GM12878 (cell line): ENCODE data around the gene IL6R. TPM values are rescaled to one million over a fixed set of nuclear protein-coding genes. Genes with fewer than 3 reads are reported as not detected.

Experiments used
- BHLHE40 ChIP-seq, 2 experiments: fragments of 450-650 bp in 1 of 2; IDR thresholded peaks; 2 replicates each; pipeline ENCODE4 v1.6.1; 2011 to 2017; ENCODE audit warnings: low read depth in 2 of 2, borderline replicate concordance in 1 of 2, improper control_type of control experiment in 1 of 2, low read length in 1 of 2, mild to moderate bottlenecking in 1 of 2
- E4F1 ChIP-seq: fragments of 450-650 bp; IDR thresholded peaks from 2 replicates; pipeline ENCODE4 v1.6.1; 2018; ENCODE audit warnings: borderline replicate concordance, mild to moderate bottlenecking; ENCODE audit not compliant: partially characterized antibody
- LARP7 ChIP-seq: fragments of 450-650 bp; IDR thresholded peaks from 2 replicates; pipeline ENCODE4 v1.6.1; 2017; ENCODE audit warnings: mild to moderate bottlenecking
- RAD51 ChIP-seq: fragments of 450-650 bp; IDR thresholded peaks from 2 replicates; pipeline ENCODE4 v1.6.1; 2016; ENCODE audit warnings: moderate library complexity, mild to moderate bottlenecking, inconsistent platforms
- RCOR1 ChIP-seq: conservative IDR thresholded peaks from 2 replicates; pipeline ENCODE4 v1.6.1; 2012; ENCODE audit warnings: low read depth, low read length, improper control_type of control experiment
- SPI1 ChIP-seq: IDR thresholded peaks from 2 replicates; pipeline ENCODE4 v1.6.1; 2011; ENCODE audit warnings: low read depth, mild to moderate bottlenecking, low read length, moderate library complexity, borderline replicate concordance; ENCODE audit not compliant: insufficient read depth
- SREBF2 ChIP-seq: IDR thresholded peaks from 2 replicates; pipeline ENCODE4 v1.6.1; 2012; ENCODE audit warnings: mild to moderate bottlenecking, low read length
- SUPT20H ChIP-seq: IDR thresholded peaks from 2 replicates; pipeline ENCODE4 v1.6.1; 2011; ENCODE audit warnings: low read depth, mild to moderate bottlenecking, low read length, moderate library complexity, borderline replicate concordance; ENCODE audit not compliant: control insufficient read depth
- TCF3 ChIP-seq: IDR thresholded peaks from 2 replicates; pipeline ENCODE4 v1.6.1; 2012; ENCODE audit warnings: low read depth, mild to moderate bottlenecking, low read length, borderline replicate concordance; ENCODE audit not compliant: insufficient read depth
- ZBED1 ChIP-seq: IDR thresholded peaks from 2 replicates; pipeline ENCODE4 v1.6.1; 2016; ENCODE audit warnings: borderline replicate concordance
- polyA plus RNA-seq, 11 experiments: library from polyadenylated mRNA; depleted of rRNA in 4 of 11; unstranded in 6 of 11; stranded (reverse) in 5 of 11; fragments of >200 nt; fragmentation: Nextera tagmentation in 4 of 11; fragmentation: Illumina TruSeq in 1 of 11; extraction: Ambion mirVana in 4 of 11; extraction: Trizol in 1 of 11; gene quantifications; 1 replicate in 1 of 11; 2 replicates in 10 of 11; pipeline versions ENCODE4 v1.2.1 to v1.2.3, GENCODE V29; 2011 to 2016; ENCODE audit warnings: inconsistent platforms in 2 of 11, missing spikeins in 2 of 11, low read depth in 1 of 11
- total RNA-seq, 4 experiments: library from RNA; depleted of rRNA in 3 of 4; stranded (reverse); fragments of >200 nt in 3 of 4; fragmentation: Illumina TruSeq in 1 of 4; extraction: Trizol in 1 of 4; gene quantifications; 2 replicates each; pipeline versions ENCODE4 v1.2.1 to v1.2.3, GENCODE V29; 2013 to 2021
- TF ChIP-seq, protein P1 (sequence below): fragments of 450-650 bp; IDR thresholded peaks from 2 replicates; pipeline ENCODE4 v1.6.1; 2016; ENCODE audit warnings: mild to moderate bottlenecking, moderate library complexity, borderline replicate concordance
- TF ChIP-seq, protein P2 (sequence below): IDR thresholded peaks from 2 replicates; pipeline ENCODE4 v1.6.1; 2012; ENCODE audit warnings: low read depth, low read length, improper control_type of control experiment
- TF ChIP-seq, protein P3 (sequence below): fragments of 450-650 bp; formaldehyde crosslinking; IDR thresholded peaks from 2 replicates; pipeline ENCODE4 v1.5.0; 2022; ENCODE audit warnings: mild to moderate bottlenecking, missing genetic modification characterization
- TF ChIP-seq, protein P4 (sequence below): fragments of 450-650 bp; IDR thresholded peaks from 2 replicates; pipeline ENCODE4 v1.6.1; 2017; ENCODE audit warnings: mild to moderate bottlenecking, low read depth, inconsistent platforms; ENCODE audit not compliant: poor library complexity, severe bottlenecking

Gene IL6R
- total and polyA plus RNA-seq, 10 of the 15 experiments (the other 5 are each of a cell fraction or from before 2014, with no cell fraction given) = 1.9 to 43.4 (median 17.5) TPM

- TF ChIP-seq BHLHE40 (IDR thresholded peaks at IDR 0.05; ENCODE audit: borderline replicate concordance in 1 of 2, low read depth in 2 of 2, low read length in 1 of 2) (peak in 1 of 2 experiments; percentile 43; a peak in 2 of 4 replicates), ZBED1 (no peak), SUPT20H (no peak), E4F1 (peak; percentile 76), SREBF2 (no peak), RAD51 (peak; percentile 76; the same call in 1 of the 2 replicates), TCF3 (no peak), SPI1 (0 out of 2 replicates have a peak, but pooled peaks have one; percentile 3), LARP7 (no peak), RCOR1 (no peak)
- TF ChIP-seq, protein P1, sequence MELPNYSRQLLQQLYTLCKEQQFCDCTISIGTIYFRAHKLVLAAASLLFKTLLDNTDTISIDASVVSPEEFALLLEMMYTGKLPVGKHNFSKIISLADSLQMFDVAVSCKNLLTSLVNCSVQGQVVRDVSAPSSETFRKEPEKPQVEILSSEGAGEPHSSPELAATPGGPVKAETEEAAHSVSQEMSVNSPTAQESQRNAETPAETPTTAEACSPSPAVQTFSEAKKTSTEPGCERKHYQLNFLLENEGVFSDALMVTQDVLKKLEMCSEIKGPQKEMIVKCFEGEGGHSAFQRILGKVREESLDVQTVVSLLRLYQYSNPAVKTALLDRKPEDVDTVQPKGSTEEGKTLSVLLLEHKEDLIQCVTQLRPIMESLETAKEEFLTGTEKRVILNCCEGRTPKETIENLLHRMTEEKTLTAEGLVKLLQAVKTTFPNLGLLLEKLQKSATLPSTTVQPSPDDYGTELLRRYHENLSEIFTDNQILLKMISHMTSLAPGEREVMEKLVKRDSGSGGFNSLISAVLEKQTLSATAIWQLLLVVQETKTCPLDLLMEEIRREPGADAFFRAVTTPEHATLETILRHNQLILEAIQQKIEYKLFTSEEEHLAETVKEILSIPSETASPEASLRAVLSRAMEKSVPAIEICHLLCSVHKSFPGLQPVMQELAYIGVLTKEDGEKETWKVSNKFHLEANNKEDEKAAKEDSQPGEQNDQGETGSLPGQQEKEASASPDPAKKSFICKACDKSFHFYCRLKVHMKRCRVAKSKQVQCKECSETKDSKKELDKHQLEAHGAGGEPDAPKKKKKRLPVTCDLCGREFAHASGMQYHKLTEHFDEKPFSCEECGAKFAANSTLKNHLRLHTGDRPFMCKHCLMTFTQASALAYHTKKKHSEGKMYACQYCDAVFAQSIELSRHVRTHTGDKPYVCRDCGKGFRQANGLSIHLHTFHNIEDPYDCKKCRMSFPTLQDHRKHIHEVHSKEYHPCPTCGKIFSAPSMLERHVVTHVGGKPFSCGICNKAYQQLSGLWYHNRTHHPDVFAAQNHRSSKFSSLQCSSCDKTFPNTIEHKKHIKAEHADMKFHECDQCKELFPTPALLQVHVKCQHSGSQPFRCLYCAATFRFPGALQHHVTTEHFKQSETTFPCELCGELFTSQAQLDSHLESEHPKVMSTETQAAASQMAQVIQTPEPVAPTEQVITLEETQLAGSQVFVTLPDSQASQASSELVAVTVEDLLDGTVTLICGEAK = no peak
- TF ChIP-seq, protein P2, sequence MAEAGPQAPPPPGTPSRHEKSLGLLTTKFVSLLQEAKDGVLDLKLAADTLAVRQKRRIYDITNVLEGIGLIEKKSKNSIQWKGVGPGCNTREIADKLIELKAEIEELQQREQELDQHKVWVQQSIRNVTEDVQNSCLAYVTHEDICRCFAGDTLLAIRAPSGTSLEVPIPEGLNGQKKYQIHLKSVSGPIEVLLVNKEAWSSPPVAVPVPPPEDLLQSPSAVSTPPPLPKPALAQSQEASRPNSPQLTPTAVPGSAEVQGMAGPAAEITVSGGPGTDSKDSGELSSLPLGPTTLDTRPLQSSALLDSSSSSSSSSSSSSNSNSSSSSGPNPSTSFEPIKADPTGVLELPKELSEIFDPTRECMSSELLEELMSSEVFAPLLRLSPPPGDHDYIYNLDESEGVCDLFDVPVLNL = no peak
- TF ChIP-seq, protein P3, sequence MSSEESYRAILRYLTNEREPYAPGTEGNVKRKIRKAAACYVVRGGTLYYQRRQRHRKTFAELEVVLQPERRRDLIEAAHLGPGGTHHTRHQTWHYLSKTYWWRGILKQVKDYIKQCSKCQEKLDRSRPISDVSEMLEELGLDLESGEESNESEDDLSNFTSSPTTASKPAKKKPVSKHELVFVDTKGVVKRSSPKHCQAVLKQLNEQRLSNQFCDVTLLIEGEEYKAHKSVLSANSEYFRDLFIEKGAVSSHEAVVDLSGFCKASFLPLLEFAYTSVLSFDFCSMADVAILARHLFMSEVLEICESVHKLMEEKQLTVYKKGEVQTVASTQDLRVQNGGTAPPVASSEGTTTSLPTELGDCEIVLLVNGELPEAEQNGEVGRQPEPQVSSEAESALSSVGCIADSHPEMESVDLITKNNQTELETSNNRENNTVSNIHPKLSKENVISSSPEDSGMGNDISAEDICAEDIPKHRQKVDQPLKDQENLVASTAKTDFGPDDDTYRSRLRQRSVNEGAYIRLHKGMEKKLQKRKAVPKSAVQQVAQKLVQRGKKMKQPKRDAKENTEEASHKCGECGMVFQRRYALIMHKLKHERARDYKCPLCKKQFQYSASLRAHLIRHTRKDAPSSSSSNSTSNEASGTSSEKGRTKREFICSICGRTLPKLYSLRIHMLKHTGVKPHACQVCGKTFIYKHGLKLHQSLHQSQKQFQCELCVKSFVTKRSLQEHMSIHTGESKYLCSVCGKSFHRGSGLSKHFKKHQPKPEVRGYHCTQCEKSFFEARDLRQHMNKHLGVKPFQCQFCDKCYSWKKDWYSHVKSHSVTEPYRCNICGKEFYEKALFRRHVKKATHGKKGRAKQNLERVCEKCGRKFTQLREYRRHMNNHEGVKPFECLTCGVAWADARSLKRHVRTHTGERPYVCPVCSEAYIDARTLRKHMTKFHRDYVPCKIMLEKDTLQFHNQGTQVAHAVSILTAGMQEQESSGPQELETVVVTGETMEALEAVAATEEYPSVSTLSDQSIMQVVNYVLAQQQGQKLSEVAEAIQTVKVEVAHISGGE (CRISPR knock-in tag) = no peak
- TF ChIP-seq, protein P4, sequence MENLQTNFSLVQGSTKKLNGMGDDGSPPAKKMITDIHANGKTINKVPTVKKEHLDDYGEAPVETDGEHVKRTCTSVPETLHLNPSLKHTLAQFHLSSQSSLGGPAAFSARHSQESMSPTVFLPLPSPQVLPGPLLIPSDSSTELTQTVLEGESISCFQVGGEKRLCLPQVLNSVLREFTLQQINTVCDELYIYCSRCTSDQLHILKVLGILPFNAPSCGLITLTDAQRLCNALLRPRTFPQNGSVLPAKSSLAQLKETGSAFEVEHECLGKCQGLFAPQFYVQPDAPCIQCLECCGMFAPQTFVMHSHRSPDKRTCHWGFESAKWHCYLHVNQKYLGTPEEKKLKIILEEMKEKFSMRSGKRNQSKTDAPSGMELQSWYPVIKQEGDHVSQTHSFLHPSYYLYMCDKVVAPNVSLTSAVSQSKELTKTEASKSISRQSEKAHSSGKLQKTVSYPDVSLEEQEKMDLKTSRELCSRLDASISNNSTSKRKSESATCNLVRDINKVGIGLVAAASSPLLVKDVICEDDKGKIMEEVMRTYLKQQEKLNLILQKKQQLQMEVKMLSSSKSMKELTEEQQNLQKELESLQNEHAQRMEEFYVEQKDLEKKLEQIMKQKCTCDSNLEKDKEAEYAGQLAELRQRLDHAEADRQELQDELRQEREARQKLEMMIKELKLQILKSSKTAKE = peak; percentile 92
Measured at GRCh38 chr1:154386643-154387352, 18.3 kb upstream of the IL6R start (continued).
